ENCODE results near the gene IMPDH1.

DNA sequence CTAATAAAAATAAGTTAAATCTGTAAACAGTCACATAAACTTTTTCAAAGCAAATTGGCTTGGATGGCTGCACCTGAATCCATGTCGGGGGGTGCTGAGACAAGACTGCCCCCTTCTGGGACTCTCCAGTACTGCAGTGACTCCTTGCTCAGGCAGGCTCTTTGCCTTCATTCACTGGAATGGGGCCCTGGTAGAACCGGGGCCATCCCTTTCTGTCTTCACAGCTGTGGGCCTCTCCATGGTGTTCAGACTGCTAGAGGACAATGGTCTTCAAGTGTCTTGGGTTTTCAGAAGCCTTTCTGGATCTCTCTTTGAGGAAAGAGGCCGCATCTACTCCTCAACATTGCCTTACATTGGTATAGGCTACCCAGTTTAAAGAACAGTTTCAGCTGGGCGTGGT lies 16.1 kb upstream of the IMPDH1 start:
- TF ChIP-seq, protein P1, sequence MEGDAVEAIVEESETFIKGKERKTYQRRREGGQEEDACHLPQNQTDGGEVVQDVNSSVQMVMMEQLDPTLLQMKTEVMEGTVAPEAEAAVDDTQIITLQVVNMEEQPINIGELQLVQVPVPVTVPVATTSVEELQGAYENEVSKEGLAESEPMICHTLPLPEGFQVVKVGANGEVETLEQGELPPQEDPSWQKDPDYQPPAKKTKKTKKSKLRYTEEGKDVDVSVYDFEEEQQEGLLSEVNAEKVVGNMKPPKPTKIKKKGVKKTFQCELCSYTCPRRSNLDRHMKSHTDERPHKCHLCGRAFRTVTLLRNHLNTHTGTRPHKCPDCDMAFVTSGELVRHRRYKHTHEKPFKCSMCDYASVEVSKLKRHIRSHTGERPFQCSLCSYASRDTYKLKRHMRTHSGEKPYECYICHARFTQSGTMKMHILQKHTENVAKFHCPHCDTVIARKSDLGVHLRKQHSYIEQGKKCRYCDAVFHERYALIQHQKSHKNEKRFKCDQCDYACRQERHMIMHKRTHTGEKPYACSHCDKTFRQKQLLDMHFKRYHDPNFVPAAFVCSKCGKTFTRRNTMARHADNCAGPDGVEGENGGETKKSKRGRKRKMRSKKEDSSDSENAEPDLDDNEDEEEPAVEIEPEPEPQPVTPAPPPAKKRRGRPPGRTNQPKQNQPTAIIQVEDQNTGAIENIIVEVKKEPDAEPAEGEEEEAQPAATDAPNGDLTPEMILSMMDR (IDR thresholded peaks at IDR 0.05; ENCODE audit: poor library complexity) = peak; percentile 83
- TF ChIP-seq EZH2phosphoT487 (IDR thresholded peaks at IDR 0.05; ENCODE audit: low read depth, severe bottlenecking, unreplicated experiment) = no peak
